SH-SY5Y (cell line): Measurements from ENCODE around the gene MAN1C1.

Experiments
- GATA2 ChIP-seq: IDR thresholded peaks from 2 replicates; pipeline ENCODE4 v1.6.1; 2011; ENCODE audit warnings: mild to moderate bottlenecking, low read depth, low read length
- GATA3 ChIP-seq: IDR thresholded peaks from 2 replicates; pipeline ENCODE4 v1.6.1; 2011; ENCODE audit warnings: low read depth, mild to moderate bottlenecking, low read length, moderate library complexity

MAN1C1 gene

GRCh38 chr1:25737130-25737529, 120.5 kb downstream of the MAN1C1 start:
- no peak for TF ChIP-seq GATA3
- TF ChIP-seq GATA2 = no peak

- TF ChIP-seq GATA3 (no peak), GATA2 (no peak)
Observed at GRCh38 chr1:25738499-25738898, 121.9 kb downstream of the MAN1C1 start.

GRCh38 chr1:25739341-25739740, 122.8 kb downstream of the MAN1C1 start:
- TF ChIP-seq GATA3 (no peak), GATA2 (no peak)

- TF ChIP-seq GATA2 = no peak
- TF ChIP-seq GATA3 = no peak
Observed at GRCh38 chr1:25740071-25740470, 123.5 kb downstream of the MAN1C1 start.

- TF ChIP-seq GATA3 = no peak
- TF ChIP-seq GATA2 = no peak
Observed at GRCh38 chr1:25742316-25742715, 125.7 kb downstream of the MAN1C1 start.

- TF ChIP-seq GATA3 = no peak
Observed at GRCh38 chr1:25743164-25744139, 126.9 kb downstream of the MAN1C1 start.

- TF ChIP-seq GATA2 (no peak), GATA3 (no peak)
Observed at GRCh38 chr1:25744140-25744581, 127.6 kb downstream of the MAN1C1 start.

- TF ChIP-seq GATA2 (no peak), GATA3 (no peak)
Observed at GRCh38 chr1:25744636-25745425, 128.2 kb downstream of the MAN1C1 start.

- TF ChIP-seq GATA3 (no peak), GATA2 (no peak)
Observed at GRCh38 chr1:25746299-25747045, 129.9 kb downstream of the MAN1C1 start.

GRCh38 chr1:25747046-25747719, 130.6 kb downstream of the MAN1C1 start:
- TF ChIP-seq GATA2 (no peak), GATA3 (no peak)

- no peak for TF ChIP-seq GATA3
- no peak for TF ChIP-seq GATA2
Observed at GRCh38 chr1:25748531-25749205, 132.1 kb downstream of the MAN1C1 start.

GRCh38 chr1:25750923-25751605, 134.5 kb downstream of the MAN1C1 start:
- TF ChIP-seq GATA3 (no peak), GATA2 (no peak)

GRCh38 chr1:25754470-25755181, 138.0 kb downstream of the MAN1C1 start:
- TF ChIP-seq GATA2 = no peak
- TF ChIP-seq GATA3 = no peak
